HepG2 (cell line): ENCODE results near the gene PYGO1. TPM values are rescaled to one million over a fixed set of nuclear protein-coding genes. Genes with fewer than 3 reads are reported as not detected.

ENCODE experiments used
- ATAC-seq: fragments of 200-7000 bp; cut with Tn5 transposase; 3 replicates; pipeline ENCODE4 v1.9.1; 2020; ENCODE audit warnings: mild to moderate bottlenecking, moderate library complexity
- BruUV-seq: library from RNA; stranded (reverse); fragments of 400-500 nt; replicated peaks from 2 replicates; lab custom pipeline; 2021; lab: Mats Ljungman, UMichigan
- CTCF ChIA-PET: fragments of 300-600 bp; formaldehyde crosslinking; extraction: SDS; loops from one replicate; lab custom pipeline; 2021; ENCODE audit warnings: low total read pairs, inconsistent platforms, low intra/inter-chr PET ratio; lab: Yijun Ruan, JAX
- POLR2A ChIA-PET: fragments of 350-600 bp; sonication (Branson Sonifier 250); formaldehyde crosslinking; loops from one replicate; lab custom pipeline; 2020; ENCODE audit warnings: antibody characterized with exemption, inconsistent platforms; lab: Yijun Ruan, JAX
- DNase-seq: peaks from one replicate; pipeline ENCODE4 v3.0.0-alpha.2; 2015; ENCODE audit warnings: low spot score
- FAIRE-seq: peaks from 3 replicates; lab custom pipeline; 2011; peaks lifted over from hg19 to GRCh38; lab: Jason Lieb, UNC
- H2AFZ ChIP-seq: one replicate; pipeline ENCODE4 v1.6.1; 2011; ENCODE audit warnings: low read length, inconsistent platforms
- H3K27ac ChIP-seq: fragments of 300-600 bp; 3 replicates; pipeline ENCODE4 v1.8.0; 2011; ENCODE audit warnings: mixed run types, mild to moderate bottlenecking, mixed read lengths, low read length, inconsistent platforms; ENCODE audit not compliant: insufficient read depth; ENCODE audit errors: extremely low read length
- H3K27me3 ChIP-seq, 2 experiments: fragments of 200-600 bp in 1 of 2; 2 replicates in 1 of 2; 3 replicates in 1 of 2; pipeline versions ENCODE4 v1.6.0 to v1.8.0; 2011; ENCODE audit warnings: low read length in 2 of 2, mild to moderate bottlenecking in 2 of 2, moderate library complexity in 2 of 2, inconsistent platforms in 1 of 2; ENCODE audit not compliant: insufficient read depth in 2 of 2, control insufficient read depth in 1 of 2
- H3K36me3 ChIP-seq, 2 experiments: fragments of 200-600 bp in 1 of 2; replicated peaks in 1 of 2; 2 replicates in 1 of 2; 3 replicates in 1 of 2; pipeline versions ENCODE4 v1.5.1 to v1.8.0; 2011; ENCODE audit warnings: low read length in 2 of 2, inconsistent platforms in 1 of 2; ENCODE audit not compliant: insufficient read depth in 2 of 2, control insufficient read depth in 1 of 2
- H3K4me1 ChIP-seq: 2 replicates; pipeline ENCODE4 v1.5.1; 2012; ENCODE audit warnings: low read length, inconsistent platforms; ENCODE audit not compliant: insufficient read depth
- H3K4me2 ChIP-seq: 2 replicates; pipeline ENCODE4 v1.6.0; 2011; ENCODE audit warnings: low read depth, low read length, inconsistent platforms
- H3K4me3 ChIP-seq, 3 experiments: fragments of 200-600 bp in 1 of 3; sonication (generic), shearing (Covaris generic) in 1 of 3; replicated peaks in 1 of 3; 2 replicates each; pipeline ENCODE4 v1.5.1; 2011 to 2016; ENCODE audit warnings: low read length in 3 of 3, inconsistent platforms in 2 of 3, low read depth in 2 of 3, mild to moderate bottlenecking in 2 of 3, control low read depth in 1 of 3, mixed read lengths in 1 of 3; ENCODE audit not compliant: insufficient read depth in 1 of 3
- H3K79me2 ChIP-seq: one replicate; pipeline ENCODE4 v1.6.1; 2011; ENCODE audit warnings: low read length, inconsistent platforms; ENCODE audit not compliant: insufficient read depth
- H3K9ac ChIP-seq: 2 replicates; pipeline ENCODE4 v1.6.0; 2011; ENCODE audit warnings: mild to moderate bottlenecking, low read depth, low read length, inconsistent platforms; ENCODE audit not compliant: insufficient read depth
- H3K9me3 ChIP-seq: 2 replicates; pipeline ENCODE4 v1.5.1; 2012; ENCODE audit warnings: mild to moderate bottlenecking, low read length
- H4K20me1 ChIP-seq: 2 replicates; pipeline ENCODE4 v1.6.0; 2011; ENCODE audit warnings: inconsistent platforms, mild to moderate bottlenecking, low read length, moderate library complexity; ENCODE audit not compliant: insufficient read depth
- FOSL2 ChIP-seq: sonication (generic); formaldehyde crosslinking; IDR thresholded peaks from 2 replicates; pipeline ENCODE4 v1.4.0; 2020; ENCODE audit warnings: missing genetic modification reagents
- KAT2B ChIP-seq: fragments of 150-350 bp; IDR thresholded peaks from 2 replicates; pipeline ENCODE4 v1.6.1; 2014; ENCODE audit warnings: low read depth, low read length, borderline replicate concordance
- RCOR2 ChIP-seq: IDR thresholded peaks from 2 replicates; pipeline ENCODE4 v1.6.1; 2016; ENCODE audit warnings: missing biosample characterization, missing genetic modification reagents
- ZNF326 ChIP-seq: sonication (generic); formaldehyde crosslinking; IDR thresholded peaks from 2 replicates; pipeline ENCODE4 v1.4.0; 2020; ENCODE audit warnings: missing genetic modification reagents, borderline replicate concordance
- ZNF570 ChIP-seq: sonication (generic); formaldehyde crosslinking; IDR thresholded peaks from 2 replicates; pipeline ENCODE4 v1.4.0; 2020; ENCODE audit warnings: mild to moderate bottlenecking, missing genetic modification reagents, borderline replicate concordance
- WGBS: methylation state at CpG from one replicate; pipeline ENCODE4 v1.1.6; 2017; ENCODE audit warnings: low lambda C conversion rate; 5-methylcytosine and 5-hydroxymethylcytosine counted together
- in situ Hi-C: cut with HindIII; loops from 2 replicates; pipeline ENCODE4 v1.10.0; 2017; ENCODE audit warnings: low pct_unique_long_range_greater_than_20kb; ENCODE audit not compliant: extremely low pct_ligation_motif_present
- intact Hi-C: fragments of 100-400 bp; cut with micrococcal nuclease; formaldehyde crosslinking; loops from one replicate; pipeline ENCODE4 v1.10.0; 2022; ENCODE audit not compliant: unreplicated experiment
- polyA plus RNA-seq, 8 experiments: library from polyadenylated mRNA; depleted of rRNA in 3 of 8; stranded (reverse) in 7 of 8; unstranded in 1 of 8; fragments of >200 nt; fragmentation: Illumina TruSeq in 4 of 8; extraction: Trizol in 4 of 8; gene quantifications; 2 replicates each; pipeline versions ENCODE4 v1.2.1 to v1.2.3, GENCODE V29; 2011 to 2016; ENCODE audit warnings: low read depth in 4 of 8, missing spikeins in 1 of 8, mixed read lengths in 1 of 8; ENCODE audit not compliant: insufficient read depth in 1 of 8
- total RNA-seq, 5 experiments: library from RNA; depleted of rRNA; stranded (reverse); fragments of >200 nt; fragmentation: Illumina TruSeq; extraction: Trizol; gene quantifications; 2 replicates each; pipeline ENCODE4 v1.2.3, GENCODE V29; 2016; ENCODE audit warnings: low read depth in 1 of 5
- TF ChIP-seq, protein P1 (sequence below): sonication (generic); formaldehyde crosslinking; IDR thresholded peaks from 2 replicates; pipeline ENCODE4 v1.4.0; 2020; ENCODE audit warnings: mild to moderate bottlenecking, missing genetic modification reagents
- TF ChIP-seq, protein P2 (sequence below): IDR thresholded peaks from 2 replicates; pipeline ENCODE4 v1.6.1; 2012; ENCODE audit warnings: low read length, improper control_type of control experiment
- TF ChIP-seq, protein P3 (sequence below): sonication (generic); formaldehyde crosslinking; conservative IDR thresholded peaks from 2 replicates; pipeline ENCODE4 v1.4.0; 2020; ENCODE audit warnings: missing genetic modification reagents
- TF ChIP-seq, protein P4 (sequence below): IDR thresholded peaks from 2 replicates; pipeline ENCODE4 v1.6.1; 2016; ENCODE audit warnings: low read depth, borderline replicate concordance

Gene PYGO1
- total and polyA plus RNA-seq, 2 of the 13 experiments (the other 11 are each of a cell fraction or from before 2014, with no cell fraction given): 1.1 to 1.8 TPM

DNA sequence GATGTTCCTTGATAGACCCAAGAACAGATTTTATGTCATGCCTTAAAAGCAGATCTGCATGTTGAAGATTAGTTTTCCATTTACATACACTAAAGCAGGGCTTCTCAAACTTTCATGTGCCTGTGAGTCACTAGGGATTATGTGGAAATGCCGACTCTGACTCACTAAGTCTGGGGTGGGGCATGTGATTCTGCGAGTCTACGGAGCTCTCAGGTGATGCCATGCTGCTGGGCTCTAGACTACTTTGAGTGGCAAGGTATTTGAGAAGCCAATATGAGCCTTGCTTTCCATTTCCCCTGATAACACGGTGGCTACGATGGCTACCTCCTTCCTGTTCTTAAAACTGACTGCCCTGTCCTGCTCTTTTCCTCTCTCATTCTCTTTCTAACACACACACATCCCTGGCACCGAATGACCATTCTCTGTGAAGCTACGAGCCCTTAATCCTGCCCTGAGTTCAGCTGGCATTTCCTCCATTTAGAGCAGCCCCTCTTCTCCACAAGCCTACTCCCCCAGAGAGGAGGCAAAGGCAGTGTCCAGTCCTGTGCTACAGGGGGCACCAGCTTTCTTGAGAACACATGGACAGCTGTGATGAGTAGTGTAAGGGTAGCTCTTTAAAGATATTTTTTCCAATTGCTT is 39.7 kb upstream of the PYGO1 start:
- Histone ChIP-seq H3K9ac (no peak overlapping the region), H3K4me2 (no peak overlapping the region), H3K4me1 (no peaks in the 10 kb centered on the region), H2AFZ (no peak overlapping the region), H3K36me3 (peaks cover 11 to 18% of the 10 kb centered on the region in 2 experiments), H3K27me3 (no peaks in the 10 kb centered on the region), H3K9me3 (no peaks in the 10 kb centered on the region), H4K20me1 (no peaks in the 10 kb centered on the region), H3K27ac (no peak overlapping the region), H3K79me2 (no peaks in the 10 kb centered on the region), H3K4me3 (no peak overlapping the region)
- BruUV-seq: no TSS peak
- no peak for TF ChIP-seq ZNF326 (CRISPR knock-in tag)
- TF ChIP-seq, protein P1, sequence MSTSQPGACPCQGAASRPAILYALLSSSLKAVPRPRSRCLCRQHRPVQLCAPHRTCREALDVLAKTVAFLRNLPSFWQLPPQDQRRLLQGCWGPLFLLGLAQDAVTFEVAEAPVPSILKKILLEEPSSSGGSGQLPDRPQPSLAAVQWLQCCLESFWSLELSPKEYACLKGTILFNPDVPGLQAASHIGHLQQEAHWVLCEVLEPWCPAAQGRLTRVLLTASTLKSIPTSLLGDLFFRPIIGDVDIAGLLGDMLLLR: no peak
- TF ChIP-seq FOSL2 (CRISPR knock-in tag): peak; percentile 46; the same call in 1 of the 2 replicates
- POLR2A ChIA-PET: no interaction called here
- CTCF ChIA-PET: no interaction called here
- DNase-seq (peak; percentile 18), ATAC-seq (no peak), FAIRE-seq (no peak)
- intact Hi-C loops: no loop called here
- 94% methylated on average over 6 of the region's 7 CpGs for WGBS
- in situ Hi-C loops: no loop called here

DNA sequence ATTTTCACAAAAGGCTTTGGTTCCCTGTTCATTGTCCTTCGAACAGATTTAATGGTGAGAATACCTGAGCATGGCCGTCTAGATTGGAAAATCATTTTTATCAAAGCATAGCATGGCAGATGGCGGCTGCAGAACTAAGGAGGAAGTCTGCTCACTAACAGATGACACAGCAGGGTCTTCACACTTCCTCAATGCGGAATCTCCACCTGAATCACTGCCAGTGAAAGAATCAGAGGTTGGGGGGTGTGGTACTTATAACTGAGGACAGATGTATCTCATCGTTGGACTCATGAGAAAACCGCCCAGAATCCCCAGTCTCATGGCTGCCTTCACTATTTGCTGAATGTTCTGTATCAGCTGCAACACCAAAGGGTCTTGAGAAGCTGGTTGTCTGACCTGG is 31.6 kb upstream of the PYGO1 start:
- H3K4me2 ChIP-seq: no peak overlapping the region
- H3K4me3 ChIP-seq: no peak overlapping the region
- ATAC-seq (no peak), DNase-seq (no peak), FAIRE-seq (no peak)
- WGBS: 92% methylated on average over 6 of the region's 6 CpGs
- H3K27ac ChIP-seq: no peak overlapping the region
- no peaks in the 10 kb centered on the region for H3K27me3 ChIP-seq
- ChIA-PET POLR2A (no interaction called here), CTCF (no interaction called here)
- no peak overlapping the region for H3K9ac ChIP-seq
- no peaks in the 10 kb centered on the region for H3K4me1 ChIP-seq
- in situ Hi-C loops: no loop called here
- intact Hi-C loops: no loop called here
- no peak overlapping the region for H2AFZ ChIP-seq
- no TSS peak for BruUV-seq
- H3K36me3 ChIP-seq: peaks cover 0 to 4% of the 10 kb centered on the region in 2 experiments; a peak in 2 of 5 replicates
- H3K9me3 ChIP-seq: no peaks in the 10 kb centered on the region
- H4K20me1 ChIP-seq: 0 out of 2 replicates have a peak, but pooled peaks cover 2% of the 10 kb centered on the region
- H3K79me2 ChIP-seq: no peaks in the 10 kb centered on the region
- TF ChIP-seq, protein P2, sequence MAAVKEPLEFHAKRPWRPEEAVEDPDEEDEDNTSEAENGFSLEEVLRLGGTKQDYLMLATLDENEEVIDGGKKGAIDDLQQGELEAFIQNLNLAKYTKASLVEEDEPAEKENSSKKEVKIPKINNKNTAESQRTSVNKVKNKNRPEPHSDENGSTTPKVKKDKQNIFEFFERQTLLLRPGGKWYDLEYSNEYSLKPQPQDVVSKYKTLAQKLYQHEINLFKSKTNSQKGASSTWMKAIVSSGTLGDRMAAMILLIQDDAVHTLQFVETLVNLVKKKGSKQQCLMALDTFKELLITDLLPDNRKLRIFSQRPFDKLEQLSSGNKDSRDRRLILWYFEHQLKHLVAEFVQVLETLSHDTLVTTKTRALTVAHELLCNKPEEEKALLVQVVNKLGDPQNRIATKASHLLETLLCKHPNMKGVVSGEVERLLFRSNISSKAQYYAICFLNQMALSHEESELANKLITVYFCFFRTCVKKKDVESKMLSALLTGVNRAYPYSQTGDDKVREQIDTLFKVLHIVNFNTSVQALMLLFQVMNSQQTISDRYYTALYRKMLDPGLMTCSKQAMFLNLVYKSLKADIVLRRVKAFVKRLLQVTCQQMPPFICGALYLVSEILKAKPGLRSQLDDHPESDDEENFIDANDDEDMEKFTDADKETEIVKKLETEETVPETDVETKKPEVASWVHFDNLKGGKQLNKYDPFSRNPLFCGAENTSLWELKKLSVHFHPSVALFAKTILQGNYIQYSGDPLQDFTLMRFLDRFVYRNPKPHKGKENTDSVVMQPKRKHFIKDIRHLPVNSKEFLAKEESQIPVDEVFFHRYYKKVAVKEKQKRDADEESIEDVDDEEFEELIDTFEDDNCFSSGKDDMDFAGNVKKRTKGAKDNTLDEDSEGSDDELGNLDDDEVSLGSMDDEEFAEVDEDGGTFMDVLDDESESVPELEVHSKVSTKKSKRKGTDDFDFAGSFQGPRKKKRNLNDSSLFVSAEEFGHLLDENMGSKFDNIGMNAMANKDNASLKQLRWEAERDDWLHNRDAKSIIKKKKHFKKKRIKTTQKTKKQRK: no peak
- TF ChIP-seq KAT2B (no peak), RCOR2 (CRISPR knock-in tag) (no peak), ZNF570 (no peak)
- TF ChIP-seq, protein P3, sequence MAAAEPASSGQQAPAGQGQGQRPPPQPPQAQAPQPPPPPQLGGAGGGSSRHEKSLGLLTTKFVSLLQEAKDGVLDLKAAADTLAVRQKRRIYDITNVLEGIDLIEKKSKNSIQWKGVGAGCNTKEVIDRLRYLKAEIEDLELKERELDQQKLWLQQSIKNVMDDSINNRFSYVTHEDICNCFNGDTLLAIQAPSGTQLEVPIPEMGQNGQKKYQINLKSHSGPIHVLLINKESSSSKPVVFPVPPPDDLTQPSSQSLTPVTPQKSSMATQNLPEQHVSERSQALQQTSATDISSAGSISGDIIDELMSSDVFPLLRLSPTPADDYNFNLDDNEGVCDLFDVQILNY (CRISPR knock-in tag): no peak
- TF ChIP-seq, protein P4, sequence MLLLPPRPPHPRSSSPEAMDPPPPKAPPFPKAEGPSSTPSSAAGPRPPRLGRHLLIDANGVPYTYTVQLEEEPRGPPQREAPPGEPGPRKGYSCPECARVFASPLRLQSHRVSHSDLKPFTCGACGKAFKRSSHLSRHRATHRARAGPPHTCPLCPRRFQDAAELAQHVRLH (CRISPR knock-in tag): no peak
